T-cell (primary cell): ENCODE measurements around the gene CHTOP. TPM values are rescaled to one million over a fixed set of nuclear protein-coding genes. Genes with fewer than 3 reads are reported as not detected.

Experiments
- ATAC-seq, 4 experiments: fragments of 200-7000 bp in 3 of 4; fragments of 150-1000 bp in 1 of 4; cut with Tn5 transposase; replicated peaks in 1 of 4; 1 replicate in 3 of 4; 2 replicates in 1 of 4; pipeline ENCODE4 v1.10.0; 2021; ENCODE audit warnings: moderate library complexity in 3 of 4, mild to moderate bottlenecking in 2 of 4, moderate number of reproducible peaks in 1 of 4
- CTCF ChIA-PET, 2 donors: fragments of 300-600 bp; sonication (Branson Sonifier 250); formaldehyde crosslinking; loops; one replicate each; lab custom pipeline; 2022; ENCODE audit warnings: antibody characterized with exemption in 2 of 2; lab: Charles Lee
- POLR2A ChIA-PET, 2 donors: fragments of 300-600 bp; sonication (Branson Sonifier 250); formaldehyde crosslinking; loops; one replicate each; lab custom pipeline; 2022; ENCODE audit warnings: antibody characterized with exemption in 2 of 2; lab: Charles Lee
- DNase-seq, 35 experiments: peaks; one replicate each; pipeline versions ENCODE4 v3.0.0 to v3.0.0-alpha.2; 2013 to 2023
- H3K27ac ChIP-seq: one replicate; pipeline ENCODE4 v1.5.1; 2013; ENCODE audit warnings: low read length
- H3K27me3 ChIP-seq, 2 experiments: replicated peaks in 1 of 2; 1 replicate in 1 of 2; 2 replicates in 1 of 2; pipeline versions ENCODE4 v1.6.1 to v1.7.0; 2013; ENCODE audit warnings: low read length in 1 of 2, mixed read lengths in 1 of 2; ENCODE audit not compliant: control insufficient read depth in 2 of 2, insufficient read depth in 2 of 2; ENCODE audit errors: extremely low read depth in 1 of 2
- H3K36me3 ChIP-seq, 2 donors: 1 replicate in 1 of 2; 2 replicates in 1 of 2; pipeline versions ENCODE4 v1.6.1 to v1.7.0; 2013; ENCODE audit warnings: low read length in 1 of 2; ENCODE audit not compliant: control insufficient read depth in 2 of 2, insufficient read depth in 1 of 2; ENCODE audit errors: extremely low read depth in 1 of 2
- H3K4me1 ChIP-seq, 2 experiments: 1 replicate in 1 of 2; 2 replicates in 1 of 2; pipeline versions ENCODE4 v1.6.1 to v1.7.0; 2013; ENCODE audit warnings: low read length in 2 of 2, mixed read lengths in 1 of 2; ENCODE audit not compliant: insufficient read depth in 2 of 2, control insufficient read depth in 1 of 2; ENCODE audit errors: extremely low read depth in 1 of 2
- H3K4me3 ChIP-seq, 2 donors: 1 replicate in 1 of 2; 2 replicates in 1 of 2; pipeline versions ENCODE4 v1.5.1 to v1.7.0; 2013; ENCODE audit warnings: mild to moderate bottlenecking in 2 of 2, low read length in 1 of 2, moderate library complexity in 1 of 2; ENCODE audit not compliant: control insufficient read depth in 1 of 2; ENCODE audit errors: extremely low read depth in 1 of 2
- H3K9me3 ChIP-seq: 2 replicates; pipeline ENCODE4 v1.7.0; 2013
- H3K27ac Mint-ChIP-seq, 2 donors: one replicate each; pipeline ENCODE4 v1.8.0; 2020 to 2021; ENCODE audit warnings: mild to moderate bottlenecking in 2 of 2, mixed read lengths in 2 of 2
- H3K27me3 Mint-ChIP-seq, 2 donors: one replicate each; pipeline ENCODE4 v1.8.0; 2021 to 2022; ENCODE audit warnings: mixed read lengths in 2 of 2
- H3K36me3 Mint-ChIP-seq: one replicate; pipeline ENCODE4 v1.8.0; 2021; ENCODE audit warnings: mixed read lengths
- H3K4me1 Mint-ChIP-seq, 3 donors: one replicate each; pipeline ENCODE4 v1.8.0; 2020 to 2022; ENCODE audit warnings: mixed read lengths in 3 of 3, mild to moderate bottlenecking in 1 of 3
- H3K4me3 Mint-ChIP-seq, 3 donors: one replicate each; pipeline ENCODE4 v1.8.0; 2020 to 2022; ENCODE audit warnings: mild to moderate bottlenecking in 3 of 3, mixed read lengths in 3 of 3, moderate library complexity in 3 of 3
- H3K9me3 Mint-ChIP-seq, 3 donors: one replicate each; pipeline ENCODE4 v1.8.0; 2020 to 2022; ENCODE audit warnings: mixed read lengths in 3 of 3
- WGBS: methylation state at CpG from one replicate; pipeline ENCODE4 v1.1.5; 2013; ENCODE audit warnings: missing lambda C conversion rate; ENCODE audit not compliant: insufficient coverage; 5-methylcytosine and 5-hydroxymethylcytosine counted together
- total RNA-seq, 35 experiments: library from RNA in 6 of 35; stranded (reverse) in 6 of 35; fragments of 120-200 nt in 1 of 35; gene quantifications; one replicate each; pipeline versions ENCODE4 v1.2.1 to v1.2.4 and lab custom pipeline; 2013 to 2026

The CHTOP gene
- total RNA-seq, 5 donors from 2014 or later (not counting 1 experiment from before 2014, with no cell fraction given): 76.7 to 131 (median 130) TPM

DNA sequence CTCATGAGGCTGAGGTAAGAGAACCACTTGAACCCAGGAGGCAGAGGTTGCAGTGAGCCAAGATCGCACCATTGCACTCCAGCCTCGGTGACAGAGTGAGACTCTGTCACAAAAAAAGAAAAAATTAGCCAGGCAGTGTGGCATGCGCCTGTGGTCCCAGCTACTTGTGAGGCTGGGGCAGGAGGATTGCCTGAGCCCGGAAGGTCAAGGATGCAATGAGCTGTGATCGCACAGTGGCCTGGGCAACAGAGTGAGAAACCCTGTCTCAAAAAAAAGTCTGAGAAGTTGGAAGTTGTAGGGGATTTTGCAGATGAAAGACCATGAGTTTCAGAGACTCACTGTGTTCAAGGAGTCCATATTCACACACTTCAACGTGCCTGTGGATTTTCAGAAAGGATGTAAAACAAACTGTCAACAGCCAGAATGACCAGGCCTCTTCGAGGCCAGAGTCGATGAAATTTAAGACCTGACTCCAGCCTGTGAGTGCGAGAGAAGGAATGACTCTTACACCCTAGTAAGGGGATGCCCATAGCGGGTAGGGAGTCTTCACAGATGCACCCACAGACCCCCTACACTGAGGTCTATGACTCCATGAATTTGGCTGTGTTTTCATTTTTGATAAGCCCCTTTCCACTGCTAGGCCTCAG, 8.8 kb upstream of the CHTOP start:
- no peak for DNase-seq
- no peak overlapping the region for H3K27ac Mint-ChIP-seq
- Histone ChIP-seq H3K27ac (no peak overlapping the region), H3K4me3 (no peak overlapping the region), H3K4me1 (peaks cover 0 to 5% of the 10 kb centered on the region in 2 experiments), H3K9me3 (no peaks in the 10 kb centered on the region), H3K27me3 (peaks cover 0 to 24% of the 10 kb centered on the region in 2 experiments), H3K36me3 (no peaks in the 10 kb centered on the region)
- no peak overlapping the region for H3K4me3 Mint-ChIP-seq
- peaks cover 7 to 12% of the 10 kb centered on the region in 2 donors for H3K27me3 Mint-ChIP-seq
- ATAC-seq: no peak
- ChIA-PET POLR2A (no interaction called here), CTCF (no interaction called here)
- H3K4me1 Mint-ChIP-seq: peaks cover 3 to 5% (median 3%) of the 10 kb centered on the region in 3 donors
- no peaks in the 10 kb centered on the region for H3K9me3 Mint-ChIP-seq
- H3K36me3 Mint-ChIP-seq: no peaks in the 10 kb centered on the region
- 92% methylated on average over 7 of the region's 10 CpGs for WGBS

GRCh38 chr1:153626477-153626903, 7.4 kb upstream of the CHTOP start:
- no peaks in the 10 kb centered on the region for H3K9me3 Mint-ChIP-seq
- no peak overlapping the region for H3K4me3 Mint-ChIP-seq
- DNase-seq (no peak), ATAC-seq (no peak)
- no peak overlapping the region for H3K27ac Mint-ChIP-seq
- no peak overlapping the region for H3K27ac ChIP-seq
- H3K4me3 ChIP-seq: no peak overlapping the region
- H3K4me1 Mint-ChIP-seq: peaks cover 3 to 5% (median 3%) of the 10 kb centered on the region in 3 donors
- POLR2A ChIA-PET: no interaction called here
- H3K27me3 ChIP-seq: peaks cover 0 to 24% of the 10 kb centered on the region in 2 experiments
- H3K36me3 ChIP-seq: no peaks in the 10 kb centered on the region
- no peaks in the 10 kb centered on the region for H3K36me3 Mint-ChIP-seq
- no CpG with 5 or more reads among the region's 3 CpGs for WGBS
- H3K27me3 Mint-ChIP-seq: peaks cover 7 to 12% of the 10 kb centered on the region in 2 donors
- CTCF ChIA-PET: no interaction called here
- H3K4me1 ChIP-seq: peaks cover 0 to 5% of the 10 kb centered on the region in 2 experiments
- H3K9me3 ChIP-seq: no peaks in the 10 kb centered on the region

DNA sequence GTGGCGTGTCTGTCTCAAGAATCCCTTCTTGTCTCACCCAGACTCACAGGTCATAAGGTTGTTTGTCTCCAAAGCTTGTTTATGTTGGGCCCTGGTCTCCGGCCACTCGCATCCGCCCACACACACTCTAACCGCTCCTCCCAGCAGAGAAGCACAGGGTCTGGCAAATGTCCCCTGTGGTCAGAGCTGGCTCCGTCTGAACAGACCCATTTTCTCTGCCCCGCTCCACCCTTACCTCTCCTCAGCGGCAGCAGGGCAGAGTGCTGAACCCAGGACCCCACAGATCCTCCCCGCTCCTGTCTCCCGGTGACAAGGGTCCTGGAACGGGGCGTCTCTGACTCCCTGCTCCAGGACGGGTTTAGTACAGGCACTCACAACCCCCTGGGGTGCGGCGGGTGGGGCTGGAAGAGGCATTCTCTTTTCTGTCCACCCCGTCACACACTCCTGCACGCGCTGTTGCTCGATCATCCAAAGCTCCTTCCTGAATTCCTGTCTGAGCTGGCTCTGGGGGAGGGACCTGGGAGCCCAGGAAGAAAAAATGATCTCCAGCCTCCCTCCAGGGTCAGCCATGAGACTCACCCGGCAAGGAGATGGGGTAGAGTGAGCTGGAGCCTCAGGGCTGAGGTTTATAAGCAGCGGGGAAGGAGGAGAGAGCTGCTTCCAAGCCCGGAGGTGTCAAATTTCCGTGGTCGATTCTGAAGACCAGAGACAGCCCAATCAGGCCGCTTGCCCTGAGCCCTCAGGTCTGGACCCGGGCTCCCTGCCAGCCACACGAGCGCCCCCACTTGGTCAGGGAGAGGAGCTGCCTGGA, 6.8 kb upstream of the CHTOP start, which contains the start of gene S100A13:
S100A13 (minus strand) TSS at position 602 of the 811 bp plus-strand sequence. CDS start 1,033 bp downstream, outside the sequence.
- peak within 1 kb of the TSS in 1 of 3 donors; percentile 30 for H3K4me3 Mint-ChIP-seq
- H3K36me3 Mint-ChIP-seq: no peaks in the 10 kb centered on the region
- peaks cover 0 to 5% of the 10 kb centered on the region in 2 experiments for H3K4me1 ChIP-seq
- H3K27ac ChIP-seq: no peak within 1 kb of the TSS
- WGBS: 63% methylated on average over 19 of the region's 28 CpGs
- peak in 1 of 35 experiments; percentile 12 for DNase-seq
- ATAC-seq: no peak
- no peak within 1 kb of the TSS for H3K4me3 ChIP-seq
- H3K9me3 ChIP-seq: no peaks in the 10 kb centered on the region
- H3K36me3 ChIP-seq: no peaks in the 10 kb centered on the region
- peaks cover 3 to 5% (median 3%) of the 10 kb centered on the region in 3 donors for H3K4me1 Mint-ChIP-seq
- CTCF ChIA-PET: no interaction called here
- H3K27ac Mint-ChIP-seq: no peak within 1 kb of the TSS
- H3K27me3 ChIP-seq: peaks cover 0 to 24% of the 10 kb centered on the region in 2 experiments
- H3K27me3 Mint-ChIP-seq: peaks cover 7 to 12% of the 10 kb centered on the region in 2 donors
- H3K9me3 Mint-ChIP-seq: no peaks in the 10 kb centered on the region
- POLR2A ChIA-PET: no interaction called here

DNA sequence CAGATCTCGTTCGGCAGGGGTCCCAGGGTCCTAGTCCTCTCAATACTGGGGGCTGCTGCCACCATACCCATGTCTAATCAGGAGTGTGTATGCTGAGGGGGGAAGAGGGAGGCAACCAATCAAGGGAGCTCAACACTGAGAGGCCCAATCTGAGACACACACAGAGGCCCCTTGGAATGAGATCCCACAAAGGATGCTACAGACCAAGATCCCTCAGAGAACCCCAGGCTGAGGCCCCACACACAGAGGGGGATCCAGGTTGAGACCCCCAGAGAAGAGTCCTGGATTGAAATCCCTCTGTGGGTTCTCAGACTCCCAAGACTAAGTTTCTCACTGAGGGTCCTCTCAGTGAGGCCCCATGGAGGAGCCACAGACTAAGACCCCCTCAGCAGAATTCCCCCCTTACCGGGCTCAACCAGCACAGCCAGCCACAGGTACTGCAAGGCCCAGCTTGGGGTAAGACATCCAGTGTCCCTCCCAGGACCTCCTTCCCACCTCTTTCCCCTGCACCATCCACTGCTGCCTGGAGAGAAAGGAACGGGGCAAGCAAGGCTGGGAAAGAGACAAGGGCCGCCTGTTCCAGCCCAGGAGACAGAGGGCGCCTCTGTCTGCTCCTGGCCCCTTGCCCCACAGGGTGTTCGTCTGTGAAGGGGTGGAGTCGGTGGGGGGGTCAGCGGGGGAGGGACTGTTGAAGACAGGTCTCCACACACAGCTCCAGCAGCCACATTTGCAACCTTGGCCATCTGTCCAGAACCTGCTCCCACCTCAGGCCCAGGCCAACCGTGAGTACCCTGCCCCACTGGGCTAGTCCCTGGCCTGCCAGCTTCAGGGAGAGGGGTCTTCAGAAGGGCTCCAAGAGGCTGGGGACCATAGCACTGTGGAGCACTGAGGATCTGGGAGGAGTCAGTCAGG, 5.9 kb upstream of the CHTOP start, which contains the start of gene S100A1:
S100A1 (plus strand) TSS at position 720 of the 912 bp plus-strand sequence. CDS start 2,088 bp downstream, outside the sequence.
- no peaks in the 10 kb centered on the region for H3K9me3 Mint-ChIP-seq
- H3K4me3 Mint-ChIP-seq: peak within 1 kb of the TSS in 1 of 3 donors; percentile 30
- CTCF ChIA-PET: interaction anchor here in 1 of 2 donors (0.5 kb wide), 1 partner anchor 129 kb away, joined by 3 read pairs; no protein-coding TSS in a partner anchor
- no peak within 1 kb of the TSS for H3K27ac Mint-ChIP-seq
- peaks cover 4 to 11% (median 8%) of the 10 kb centered on the region in 3 donors for H3K4me1 Mint-ChIP-seq
- Histone ChIP-seq H3K9me3 (no peaks in the 10 kb centered on the region), H3K27me3 (peaks cover 0 to 24% of the 10 kb centered on the region in 2 experiments), H3K4me3 (no peak within 1 kb of the TSS), H3K36me3 (no peaks in the 10 kb centered on the region), H3K27ac (no peak within 1 kb of the TSS), H3K4me1 (peaks cover 0 to 5% of the 10 kb centered on the region in 2 experiments)
- no peaks in the 10 kb centered on the region for H3K36me3 Mint-ChIP-seq
- H3K27me3 Mint-ChIP-seq: peaks cover 7 to 12% of the 10 kb centered on the region in 2 donors
- ATAC-seq (no peak), DNase-seq (no peak)
- POLR2A ChIA-PET: no interaction called here
- WGBS: 100% methylated on average over 2 of the region's 10 CpGs

GRCh38 chr1:153628638-153629342, 5.1 kb upstream of the CHTOP start:
- no peaks in the 10 kb centered on the region for H3K9me3 Mint-ChIP-seq
- H3K4me3 Mint-ChIP-seq: no peak overlapping the region
- 60% methylated on average over 2 of the region's 6 CpGs for WGBS
- ATAC-seq: no peak
- CTCF ChIA-PET: no interaction called here
- POLR2A ChIA-PET: no interaction called here
- peaks cover 0 to 13% of the 10 kb centered on the region in 2 experiments for H3K4me1 ChIP-seq
- H3K9me3 ChIP-seq: no peaks in the 10 kb centered on the region
- H3K36me3 Mint-ChIP-seq: no peaks in the 10 kb centered on the region
- peaks cover 7 to 12% of the 10 kb centered on the region in 2 donors for H3K27me3 Mint-ChIP-seq
- H3K36me3 ChIP-seq: no peaks in the 10 kb centered on the region
- no peak for DNase-seq
- no peak overlapping the region for H3K27ac ChIP-seq
- H3K4me1 Mint-ChIP-seq: peaks cover 12 to 19% (median 16%) of the 10 kb centered on the region in 3 donors
- H3K4me3 ChIP-seq: no peak overlapping the region
- H3K27ac Mint-ChIP-seq: no peak overlapping the region
- H3K27me3 ChIP-seq: peaks cover 0 to 24% of the 10 kb centered on the region in 2 experiments
